ENCODE data around the gene LHFPL2.

LHFPL2 gene

GRCh38 chr5:78570646-78571045 lies 77.9 kb downstream of the LHFPL2 start:
- DNase-seq = no peak

GRCh38 chr5:78569441-78569840 lies 79.1 kb downstream of the LHFPL2 start:
- DNase-seq = peak in 16 of 58 donors; percentile 4 to 52 (median 18)

- DNase-seq = no peak
Measured at GRCh38 chr5:78568676-78569075, 79.9 kb downstream of the LHFPL2 start.

- DNase-seq = peak in 34 of 58 donors; percentile 3 to 64 (median 33)
Measured at GRCh38 chr5:78568212-78568611, 80.4 kb downstream of the LHFPL2 start.

GRCh38 chr5:78567617-78568016 lies 81.0 kb downstream of the LHFPL2 start:
- no peak for DNase-seq

GRCh38 chr5:78566747-78567425 lies 81.7 kb downstream of the LHFPL2 start:
- DNase-seq = no peak

GRCh38 chr5:78565395-78565794 lies 83.2 kb downstream of the LHFPL2 start:
- no peak for DNase-seq

GRCh38 chr5:78563621-78564020 lies 85.0 kb downstream of the LHFPL2 start:
- DNase-seq = no peak

- no peak for DNase-seq
Measured at GRCh38 chr5:78562714-78563330, 85.8 kb downstream of the LHFPL2 start.

- DNase-seq = no peak
Measured at GRCh38 chr5:78562001-78562400, 86.6 kb downstream of the LHFPL2 start.

GRCh38 chr5:78561261-78561660 lies 87.3 kb downstream of the LHFPL2 start:
- no peak for DNase-seq

- DNase-seq = no peak
Measured at GRCh38 chr5:78560000-78560855, 88.3 kb downstream of the LHFPL2 start.

GRCh38 chr5:78557601-78558000 lies 91.0 kb downstream of the LHFPL2 start:
- no peak for DNase-seq

- DNase-seq = no peak
Measured at GRCh38 chr5:78555870-78556269, 92.7 kb downstream of the LHFPL2 start.

- no peak for DNase-seq
Measured at GRCh38 chr5:78554670-78555069, 93.9 kb downstream of the LHFPL2 start.

GRCh38 chr5:78553580-78554353 lies 94.8 kb downstream of the LHFPL2 start:
- no peak for DNase-seq

GRCh38 chr5:78552729-78553342 lies 95.7 kb downstream of the LHFPL2 start:
- DNase-seq = peak in 1 of 58 donors; percentile 12

- no peak for DNase-seq
Measured at GRCh38 chr5:78550891-78551290, 97.7 kb downstream of the LHFPL2 start.

- peak in 35 of 58 donors; percentile 13 to 73 (median 41) for DNase-seq
Measured at GRCh38 chr5:78549043-78549442, 99.5 kb downstream of the LHFPL2 start.

GRCh38 chr5:78547731-78548615 lies 100.6 kb downstream of the LHFPL2 start:
- peak in 2 of 58 donors; percentile 12 to 26 for DNase-seq

All from anterior cingulate cortex (tissue), 58 donors.